WERI-Rb-1 (cell line): ENCODE measurements around the gene SIGLEC12.

Experiments used
- DNase-seq: peaks from one replicate; pipeline ENCODE4 v3.0.0-alpha.2; 2020
- H3K27ac ChIP-seq: fragments of 250-450 bp; sonication (Bioruptor Pico); 2 replicates; pipeline ENCODE4 v1.5.1; 2020; ENCODE audit warnings: mild to moderate bottlenecking, moderate library complexity
- H3K27me3 ChIP-seq: fragments of 250-450 bp; sonication (Bioruptor Pico); 2 replicates; pipeline ENCODE4 v1.5.1; 2021; ENCODE audit warnings: mild to moderate bottlenecking, low read depth, moderate library complexity; ENCODE audit not compliant: insufficient read depth, severe bottlenecking
- H3K36me3 ChIP-seq: fragments of 250-450 bp; sonication (Bioruptor Pico); 2 replicates; pipeline ENCODE4 v1.5.1; 2020; ENCODE audit warnings: mild to moderate bottlenecking, moderate library complexity
- H3K4me3 ChIP-seq: 2 replicates; pipeline ENCODE4 v1.5.1; 2011; ENCODE audit warnings: low read depth, mild to moderate bottlenecking, control low read depth, low read length
- H3K9me3 ChIP-seq: fragments of 250-450 bp; sonication (Bioruptor Pico); 2 replicates; pipeline ENCODE4 v1.5.1; 2021; ENCODE audit warnings: mild to moderate bottlenecking, moderate library complexity; ENCODE audit not compliant: severe bottlenecking
- TF ChIP-seq, protein P1 (sequence below): IDR thresholded peaks from 2 replicates; pipeline ENCODE4 v1.5.1; 2011; ENCODE audit warnings: low read depth, mild to moderate bottlenecking, control low read depth, inconsistent platforms, low read length

Gene SIGLEC12

GRCh38 chr19:51462681-51463080, 38.9 kb downstream of the SIGLEC12 start:
- Histone ChIP-seq H3K27me3 (peaks cover 85% of the 10 kb centered on the region), H3K4me3 (no peak overlapping the region), H3K36me3 (no peaks in the 10 kb centered on the region), H3K9me3 (peaks cover 6% of the 10 kb centered on the region), H3K27ac (no peak overlapping the region)
- TF ChIP-seq, protein P1, sequence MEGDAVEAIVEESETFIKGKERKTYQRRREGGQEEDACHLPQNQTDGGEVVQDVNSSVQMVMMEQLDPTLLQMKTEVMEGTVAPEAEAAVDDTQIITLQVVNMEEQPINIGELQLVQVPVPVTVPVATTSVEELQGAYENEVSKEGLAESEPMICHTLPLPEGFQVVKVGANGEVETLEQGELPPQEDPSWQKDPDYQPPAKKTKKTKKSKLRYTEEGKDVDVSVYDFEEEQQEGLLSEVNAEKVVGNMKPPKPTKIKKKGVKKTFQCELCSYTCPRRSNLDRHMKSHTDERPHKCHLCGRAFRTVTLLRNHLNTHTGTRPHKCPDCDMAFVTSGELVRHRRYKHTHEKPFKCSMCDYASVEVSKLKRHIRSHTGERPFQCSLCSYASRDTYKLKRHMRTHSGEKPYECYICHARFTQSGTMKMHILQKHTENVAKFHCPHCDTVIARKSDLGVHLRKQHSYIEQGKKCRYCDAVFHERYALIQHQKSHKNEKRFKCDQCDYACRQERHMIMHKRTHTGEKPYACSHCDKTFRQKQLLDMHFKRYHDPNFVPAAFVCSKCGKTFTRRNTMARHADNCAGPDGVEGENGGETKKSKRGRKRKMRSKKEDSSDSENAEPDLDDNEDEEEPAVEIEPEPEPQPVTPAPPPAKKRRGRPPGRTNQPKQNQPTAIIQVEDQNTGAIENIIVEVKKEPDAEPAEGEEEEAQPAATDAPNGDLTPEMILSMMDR, result no peak
- DNase-seq, result no peak

GRCh38 chr19:51462276-51462675, 39.3 kb downstream of the SIGLEC12 start:
- TF ChIP-seq, protein P1, result no peak
- H3K27me3 ChIP-seq, result peaks cover 85% of the 10 kb centered on the region
- H3K36me3 ChIP-seq, result no peaks in the 10 kb centered on the region
- H3K4me3 ChIP-seq, result no peak overlapping the region
- no peak overlapping the region for H3K27ac ChIP-seq
- no peak for DNase-seq
- peaks cover 6% of the 10 kb centered on the region for H3K9me3 ChIP-seq

DNA sequence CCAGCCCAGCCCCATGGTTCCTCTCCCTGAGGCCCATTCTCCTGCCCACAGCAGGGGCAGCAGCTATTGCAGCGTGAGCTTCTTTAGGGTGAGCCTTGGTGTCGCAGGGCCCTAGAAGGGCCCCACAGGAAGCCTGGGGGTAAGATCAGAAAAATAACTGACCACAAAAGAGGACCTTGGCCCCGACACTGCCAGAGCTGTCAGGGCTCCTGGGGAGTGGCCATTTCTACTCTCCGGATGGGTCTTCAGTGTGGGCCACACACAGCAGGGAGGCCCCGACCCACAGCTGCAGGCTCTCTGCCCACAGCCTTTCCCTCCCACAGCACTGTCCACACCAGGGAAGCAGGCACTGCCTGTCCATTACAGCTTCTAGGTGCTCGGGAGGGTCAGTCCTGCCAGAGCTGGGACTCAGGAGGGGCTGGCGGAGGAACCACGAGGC, 39.9 kb downstream of the SIGLEC12 start:
- peaks cover 85% of the 10 kb centered on the region for H3K27me3 ChIP-seq
- H3K4me3 ChIP-seq, result no peak overlapping the region
- no peaks in the 10 kb centered on the region for H3K36me3 ChIP-seq
- TF ChIP-seq, protein P1, result no peak
- H3K9me3 ChIP-seq, result peaks cover 6% of the 10 kb centered on the region
- no peak for DNase-seq
- H3K27ac ChIP-seq, result no peak overlapping the region

DNA sequence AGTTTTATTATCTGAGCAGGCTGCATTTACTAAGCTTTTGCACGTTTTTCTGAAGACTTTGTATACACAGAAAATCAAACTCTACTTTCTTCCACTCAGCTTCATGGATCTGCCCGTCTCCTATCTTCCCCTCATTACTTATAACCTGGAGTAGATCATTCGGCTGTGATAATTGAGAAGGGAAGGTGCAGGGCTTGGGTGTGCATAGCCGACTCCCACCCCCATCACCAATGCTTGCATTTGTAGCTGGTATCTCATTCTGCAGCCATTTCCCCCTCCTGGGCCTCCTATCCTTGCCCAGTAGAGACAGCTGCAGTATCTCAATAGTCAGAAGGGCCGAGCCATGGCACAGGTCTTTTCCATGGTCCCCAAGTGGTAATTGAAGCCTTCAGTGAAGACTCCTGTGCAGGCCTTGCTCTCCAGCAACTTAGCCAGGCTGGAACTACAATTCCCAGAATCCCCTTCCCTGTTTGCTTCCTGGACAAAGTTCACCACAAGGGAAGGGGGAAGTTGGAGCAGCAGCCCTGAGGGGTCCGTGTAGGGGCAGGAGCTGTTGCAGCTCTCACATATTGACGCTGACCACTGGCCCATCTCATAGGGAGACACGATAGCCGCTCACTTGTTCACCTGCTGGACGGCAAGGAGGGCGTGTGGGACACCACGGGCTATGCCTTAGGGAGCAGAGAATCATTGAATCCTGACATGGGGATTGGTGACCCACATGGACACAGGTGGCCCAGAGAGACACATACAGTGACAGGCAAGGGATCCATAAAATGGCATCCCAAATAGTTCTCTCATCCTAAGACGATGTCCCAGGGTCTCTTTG, 41.2 kb downstream of the SIGLEC12 start:
- peaks cover 79% of the 10 kb centered on the region for H3K27me3 ChIP-seq
- TF ChIP-seq, protein P1, result no peak
- no peaks in the 10 kb centered on the region for H3K36me3 ChIP-seq
- no peak for DNase-seq
- no peak overlapping the region for H3K27ac ChIP-seq
- H3K9me3 ChIP-seq, result peaks cover 9% of the 10 kb centered on the region
- H3K4me3 ChIP-seq, result peak overlapping the region; percentile 22; the same call in 1 of the 2 replicates

DNA sequence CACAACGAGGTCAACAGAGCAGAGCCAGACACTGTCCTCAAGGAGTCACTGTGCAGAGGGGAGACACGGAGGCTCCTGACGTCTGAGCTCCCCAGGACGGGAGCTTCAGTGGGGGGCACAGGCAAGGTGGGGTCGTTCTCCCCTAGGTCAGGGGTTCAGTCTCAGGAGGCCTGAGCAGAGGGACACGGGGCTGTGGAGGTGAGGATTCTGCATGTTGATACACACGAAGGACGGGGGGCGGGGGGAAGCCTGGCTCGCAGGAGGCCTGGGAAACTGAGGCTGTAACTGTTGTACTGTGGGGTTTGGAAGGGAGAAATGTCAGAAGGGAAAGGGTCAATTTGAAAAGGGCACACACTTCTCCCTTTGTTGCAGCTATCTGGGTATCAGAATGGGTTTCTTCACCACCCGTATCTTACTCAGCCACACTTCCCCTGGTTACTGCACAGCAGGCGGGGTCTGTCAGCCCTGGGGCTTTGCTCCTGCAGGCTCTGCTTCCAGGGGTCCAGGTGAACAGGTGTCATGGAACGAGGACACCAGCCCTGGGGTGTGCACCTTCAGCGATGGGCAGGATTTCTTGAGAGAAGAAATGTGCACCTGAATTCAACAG, 42.6 kb downstream of the SIGLEC12 start:
- Histone ChIP-seq H3K36me3 (no peaks in the 10 kb centered on the region), H3K27ac (no peak overlapping the region), H3K27me3 (peaks cover 78% of the 10 kb centered on the region), H3K9me3 (peaks cover 9% of the 10 kb centered on the region), H3K4me3 (no peak overlapping the region)
- TF ChIP-seq, protein P1, result no peak
- DNase-seq, result no peak
